ENCODE data around the gene DST. TPM values are rescaled to one million over a fixed set of nuclear protein-coding genes. Genes with fewer than 3 reads are reported as not detected.

DST gene
- total RNA-seq, 1 donor from 2014 or later: 442 TPM

- H3K79me2 ChIP-seq (ENCODE audit: insufficient read depth, low read length): peaks cover 88% of the 10 kb centered on the region
- no peaks in the 10 kb centered on the region for H3K9me3 Mint-ChIP-seq (ENCODE audit: unreplicated experiment)
- peaks cover 5% of the 10 kb centered on the region for H3K36me3 Mint-ChIP-seq (ENCODE audit: low read depth, unreplicated experiment)
- H3K4me3 Mint-ChIP-seq (ENCODE audit: unreplicated experiment): no peak overlapping the region
- H3K9me3 ChIP-seq (ENCODE audit: insufficient read depth, low read depth, low read length): no peaks in the 10 kb centered on the region
- peaks cover 53% of the 10 kb centered on the region for H3K4me1 Mint-ChIP-seq (ENCODE audit: low read depth, unreplicated experiment)
- no peak overlapping the region for H3K4me2 ChIP-seq (ENCODE audit: low read length)
- no peak overlapping the region for H3K9ac ChIP-seq (ENCODE audit: low read length)
- H2AFZ ChIP-seq (ENCODE audit: low read depth, low read length): no peak overlapping the region
- no peak for DNase-seq (ENCODE audit: low read depth)
- H3K27me3 ChIP-seq (ENCODE audit: insufficient read depth, low read length): no peaks in the 10 kb centered on the region
- H3K4me1 ChIP-seq (ENCODE audit: insufficient read depth, low read length): peaks cover 25% of the 10 kb centered on the region
- H3K27ac ChIP-seq (ENCODE audit: low read depth, low read length): no peak overlapping the region
- no peak for TF ChIP-seq CTCF (IDR thresholded peaks at IDR 0.05; ENCODE audit: insufficient read depth, low read depth, low read length)
- TF ChIP-seq EZH2 (IDR thresholded peaks at IDR 0.05; ENCODE audit: insufficient read depth, low read length): no peak
- peaks cover 5% of the 10 kb centered on the region for H3K36me3 ChIP-seq (ENCODE audit: insufficient read depth, low read length)
- H3K4me3 ChIP-seq (ENCODE audit: insufficient read depth, low read depth, low read length): no peak overlapping the region
- H4K20me1 ChIP-seq (ENCODE audit: insufficient read depth, low read length): peaks cover 22% of the 10 kb centered on the region
- H3K27ac Mint-ChIP-seq (ENCODE audit: unreplicated experiment): peak overlapping the region; percentile 63
- H3K27me3 Mint-ChIP-seq (ENCODE audit: low read depth, unreplicated experiment): no peaks in the 10 kb centered on the region
- FAIRE-seq: no peak
Observed at GRCh38 chr6:56685994-56686393, 43.3 kb upstream of the DST start.

GRCh38 chr6:56685102-56685733 is 42.5 kb upstream of the DST start:
- Histone ChIP-seq H3K4me1 (ENCODE audit: insufficient read depth, low read length) (peaks cover 19% of the 10 kb centered on the region), H3K36me3 (ENCODE audit: insufficient read depth, low read length) (peaks cover 5% of the 10 kb centered on the region), H3K79me2 (ENCODE audit: insufficient read depth, low read length) (peaks cover 94% of the 10 kb centered on the region), H3K9me3 (ENCODE audit: insufficient read depth, low read depth, low read length) (no peaks in the 10 kb centered on the region), H2AFZ (ENCODE audit: low read depth, low read length) (no peak overlapping the region), H4K20me1 (ENCODE audit: insufficient read depth, low read length) (peaks cover 22% of the 10 kb centered on the region), H3K9ac (ENCODE audit: low read length) (no peak overlapping the region), H3K27ac (ENCODE audit: low read depth, low read length) (no peak overlapping the region), H3K4me2 (ENCODE audit: low read length) (no peak overlapping the region), H3K4me3 (ENCODE audit: insufficient read depth, low read depth, low read length) (no peak overlapping the region), H3K27me3 (ENCODE audit: insufficient read depth, low read length) (no peaks in the 10 kb centered on the region)
- TF ChIP-seq CTCF (IDR thresholded peaks at IDR 0.05; ENCODE audit: insufficient read depth, low read depth, low read length) (no peak), EZH2 (IDR thresholded peaks at IDR 0.05; ENCODE audit: insufficient read depth, low read length) (no peak)
- Mint-ChIP-seq H3K4me3 (ENCODE audit: unreplicated experiment) (no peak overlapping the region), H3K36me3 (ENCODE audit: low read depth, unreplicated experiment) (peaks cover 2% of the 10 kb centered on the region), H3K27me3 (ENCODE audit: low read depth, unreplicated experiment) (no peaks in the 10 kb centered on the region), H3K27ac (ENCODE audit: unreplicated experiment) (peak overlapping the region; percentile 63), H3K4me1 (ENCODE audit: low read depth, unreplicated experiment) (peaks cover 47% of the 10 kb centered on the region), H3K9me3 (ENCODE audit: unreplicated experiment) (no peaks in the 10 kb centered on the region)
- DNase-seq (ENCODE audit: low read depth) (no peak), FAIRE-seq (no peak)

- no peaks in the 10 kb centered on the region for H3K27me3 ChIP-seq (ENCODE audit: insufficient read depth, low read length)
- no peak overlapping the region for H3K9ac ChIP-seq (ENCODE audit: low read length)
- Mint-ChIP-seq H3K36me3 (ENCODE audit: low read depth, unreplicated experiment) (peaks cover 2% of the 10 kb centered on the region), H3K27ac (ENCODE audit: unreplicated experiment) (peak overlapping the region; percentile 83), H3K4me3 (ENCODE audit: unreplicated experiment) (no peak overlapping the region), H3K27me3 (ENCODE audit: low read depth, unreplicated experiment) (no peaks in the 10 kb centered on the region), H3K9me3 (ENCODE audit: unreplicated experiment) (no peaks in the 10 kb centered on the region), H3K4me1 (ENCODE audit: low read depth, unreplicated experiment) (peaks cover 40% of the 10 kb centered on the region)
- H3K4me1 ChIP-seq (ENCODE audit: insufficient read depth, low read length): peaks cover 12% of the 10 kb centered on the region
- H3K4me3 ChIP-seq (ENCODE audit: insufficient read depth, low read depth, low read length): no peak overlapping the region
- peaks cover 22% of the 10 kb centered on the region for H4K20me1 ChIP-seq (ENCODE audit: insufficient read depth, low read length)
- H2AFZ ChIP-seq (ENCODE audit: low read depth, low read length): no peak overlapping the region
- DNase-seq (ENCODE audit: low read depth) (no peak), FAIRE-seq (no peak)
- H3K9me3 ChIP-seq (ENCODE audit: insufficient read depth, low read depth, low read length): no peaks in the 10 kb centered on the region
- peaks cover 95% of the 10 kb centered on the region for H3K79me2 ChIP-seq (ENCODE audit: insufficient read depth, low read length)
- H3K4me2 ChIP-seq (ENCODE audit: low read length): peak overlapping the region; percentile 23
- H3K27ac ChIP-seq (ENCODE audit: low read depth, low read length): peak overlapping the region; percentile 77
- TF ChIP-seq EZH2 (IDR thresholded peaks at IDR 0.05; ENCODE audit: insufficient read depth, low read length): no peak
- no peak for TF ChIP-seq CTCF (IDR thresholded peaks at IDR 0.05; ENCODE audit: insufficient read depth, low read depth, low read length)
- peaks cover 5% of the 10 kb centered on the region for H3K36me3 ChIP-seq (ENCODE audit: insufficient read depth, low read length)
Observed at GRCh38 chr6:56684342-56685101, 41.8 kb upstream of the DST start.

Measured in astrocyte (in vitro differentiated cells and primary cell).